SU-DHL-6 (cell line): Measurements from ENCODE around the gene CHD2.

Source experiments
- EZH2phosphoT487 ChIP-seq: fragments of 200-600 bp; sonication (generic), shearing (Covaris generic); conservative IDR thresholded peaks from 2 replicates; pipeline ENCODE4 v1.6.1; 2018; ENCODE audit warnings: mild to moderate bottlenecking, antibody characterized with exemption, low read length, moderate library complexity, mixed read lengths
- TF ChIP-seq, protein P1 (sequence below): fragments of 200-600 bp; sonication (generic); IDR thresholded peaks from one replicate; pipeline ENCODE4 v1.5.1; 2017; ENCODE audit warnings: antibody characterized with exemption, mild to moderate bottlenecking, low read length, moderate library complexity; ENCODE audit not compliant: insufficient read depth, poor library complexity, severe bottlenecking

DNA sequence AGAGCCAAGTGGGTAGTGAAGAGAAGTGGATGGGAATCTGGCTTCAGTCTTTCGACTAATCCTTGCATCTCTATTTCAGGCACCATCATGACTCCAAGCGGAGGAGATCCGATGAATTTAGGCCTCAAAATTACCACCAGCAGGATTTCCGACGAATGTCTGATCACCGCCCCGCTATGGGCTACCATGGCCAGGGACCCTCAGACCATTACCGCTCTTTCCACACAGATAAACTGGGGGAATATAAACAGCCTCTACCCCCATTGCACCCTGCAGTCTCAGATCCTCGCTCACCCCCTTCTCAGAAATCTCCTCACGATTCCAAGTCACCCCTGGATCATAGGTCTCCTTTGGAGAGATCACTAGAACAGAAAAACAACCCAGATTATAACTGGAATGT is 124.2 kb downstream of the CHD2 start:
- no peak for TF ChIP-seq EZH2phosphoT487
- TF ChIP-seq, protein P1, sequence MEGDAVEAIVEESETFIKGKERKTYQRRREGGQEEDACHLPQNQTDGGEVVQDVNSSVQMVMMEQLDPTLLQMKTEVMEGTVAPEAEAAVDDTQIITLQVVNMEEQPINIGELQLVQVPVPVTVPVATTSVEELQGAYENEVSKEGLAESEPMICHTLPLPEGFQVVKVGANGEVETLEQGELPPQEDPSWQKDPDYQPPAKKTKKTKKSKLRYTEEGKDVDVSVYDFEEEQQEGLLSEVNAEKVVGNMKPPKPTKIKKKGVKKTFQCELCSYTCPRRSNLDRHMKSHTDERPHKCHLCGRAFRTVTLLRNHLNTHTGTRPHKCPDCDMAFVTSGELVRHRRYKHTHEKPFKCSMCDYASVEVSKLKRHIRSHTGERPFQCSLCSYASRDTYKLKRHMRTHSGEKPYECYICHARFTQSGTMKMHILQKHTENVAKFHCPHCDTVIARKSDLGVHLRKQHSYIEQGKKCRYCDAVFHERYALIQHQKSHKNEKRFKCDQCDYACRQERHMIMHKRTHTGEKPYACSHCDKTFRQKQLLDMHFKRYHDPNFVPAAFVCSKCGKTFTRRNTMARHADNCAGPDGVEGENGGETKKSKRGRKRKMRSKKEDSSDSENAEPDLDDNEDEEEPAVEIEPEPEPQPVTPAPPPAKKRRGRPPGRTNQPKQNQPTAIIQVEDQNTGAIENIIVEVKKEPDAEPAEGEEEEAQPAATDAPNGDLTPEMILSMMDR: no peak
